H1 (cell line): ENCODE results near the gene NMT1. TPM values are rescaled to one million over a fixed set of nuclear protein-coding genes. Genes with fewer than 3 reads are reported as not detected.
A peak's percentile ranks its signal among the peaks of the same experiment; 100 is the strongest.
"Not testable (repeated sequence)": the region's sequence is repeated elsewhere in the genome, so short reads cannot be mapped to it uniquely, and the experiment has no call there.

ENCODE experiments used
- CTCF ChIA-PET: fragments of 300-600 bp; sonication (Branson Sonifier 250); formaldehyde crosslinking; loops from one replicate; lab custom pipeline; 2021; ENCODE audit not compliant: partially characterized antibody; lab: Charles Lee
- POLR2A ChIA-PET: fragments of 300-600 bp; sonication (Branson Sonifier 250); formaldehyde crosslinking; loops from one replicate; lab custom pipeline; 2021; ENCODE audit warnings: inconsistent platforms; ENCODE audit not compliant: partially characterized antibody; lab: Charles Lee
- DNase-seq, 2 experiments: peaks; one replicate each; pipeline versions ENCODE4 v3.0.0 to v3.0.0-alpha.2; 2010 to 2022; ENCODE audit warnings: low spot score in 2 of 2, low read depth in 1 of 2, mixed read lengths in 1 of 2
- FAIRE-seq: peaks from 2 replicates; lab custom pipeline; 2011; peaks lifted over from hg19 to GRCh38; lab: Jason Lieb, UNC
- H2AFZ ChIP-seq: 2 replicates; pipeline ENCODE4 v1.8.1; 2012; ENCODE audit warnings: low read length, inconsistent platforms
- H2AK5ac ChIP-seq: 2 replicates; pipeline ENCODE4 v1.6.1; 2013; ENCODE audit warnings: low read depth, low read length
- H2BK120ac ChIP-seq: replicated peaks from 2 replicates; pipeline ENCODE3; 2013; ENCODE audit warnings: low read depth, low read length, inconsistent platforms
- H2BK12ac ChIP-seq: 2 replicates; pipeline ENCODE4 v1.6.1; 2013; ENCODE audit warnings: low read depth, low read length
- H2BK15ac ChIP-seq: 2 replicates; pipeline ENCODE4 v1.6.1; 2013; ENCODE audit warnings: low read length
- H2BK20ac ChIP-seq: 2 replicates; pipeline ENCODE4 v1.6.1; 2013; ENCODE audit warnings: low read length
- H2BK5ac ChIP-seq: 2 replicates; pipeline ENCODE4 v1.6.1; 2013; ENCODE audit warnings: low read depth, low read length
- H3K14ac ChIP-seq: 2 replicates; pipeline ENCODE4 v1.6.1; 2013; ENCODE audit warnings: inconsistent platforms; ENCODE audit not compliant: insufficient read length
- H3K18ac ChIP-seq: 2 replicates; pipeline ENCODE4 v1.6.1; 2013; ENCODE audit warnings: low read length; ENCODE audit errors: extremely low read depth
- H3K23ac ChIP-seq: 2 replicates; pipeline ENCODE4 v1.6.1; 2013; ENCODE audit warnings: inconsistent platforms; ENCODE audit not compliant: insufficient read length
- H3K23me2 ChIP-seq: 2 replicates; pipeline ENCODE4 v1.6.1; 2013; ENCODE audit warnings: low read depth, low read length
- H3K27ac ChIP-seq: 2 replicates; pipeline ENCODE4 v1.6.1; 2011; ENCODE audit warnings: low read depth, low read length, inconsistent platforms
- H3K27me3 ChIP-seq, 4 experiments: replicated peaks in 1 of 4; 1 replicate in 1 of 4; 2 replicates in 3 of 4; pipeline versions ENCODE4 v1.6.1 to v1.8.1; 2011 to 2013; ENCODE audit warnings: low read length in 3 of 4, mild to moderate bottlenecking in 3 of 4, inconsistent platforms in 2 of 4, mixed read lengths in 2 of 4, moderate library complexity in 1 of 4; ENCODE audit not compliant: control insufficient read depth in 3 of 4, insufficient read depth in 3 of 4; ENCODE audit errors: extremely low read depth in 1 of 4
- H3K36me3 ChIP-seq, 4 experiments: 2 replicates each; pipeline versions ENCODE4 v1.6.1 to v1.8.1; 2011 to 2013; ENCODE audit warnings: mild to moderate bottlenecking in 4 of 4, low read length in 3 of 4, moderate library complexity in 2 of 4, control low read depth in 1 of 4, inconsistent platforms in 1 of 4; ENCODE audit not compliant: insufficient read depth in 4 of 4, control insufficient read depth in 2 of 4
- H3K4ac ChIP-seq: replicated peaks from 2 replicates; pipeline ENCODE3; 2013; ENCODE audit warnings: low read length, low read depth, mixed read lengths, inconsistent platforms; ENCODE audit not compliant: insufficient read length
- H3K4me1 ChIP-seq, 4 experiments: replicated peaks in 1 of 4; 1 replicate in 1 of 4; 2 replicates in 3 of 4; pipeline versions ENCODE4 v1.6.1 to v1.8.1; 2011 to 2013; ENCODE audit warnings: low read length in 3 of 4, inconsistent platforms in 2 of 4, mixed read lengths in 1 of 4; ENCODE audit not compliant: insufficient read depth in 4 of 4, control insufficient read depth in 3 of 4
- H3K4me2 ChIP-seq, 2 experiments: 2 replicates each; pipeline versions ENCODE4 v1.6.1 to v1.8.1; 2011 to 2013; ENCODE audit warnings: low read depth in 2 of 2, low read length in 2 of 2, control low read depth in 1 of 2, inconsistent platforms in 1 of 2, mild to moderate bottlenecking in 1 of 2; ENCODE audit not compliant: insufficient read depth in 1 of 2
- H3K4me3 ChIP-seq, 4 experiments: fragments of 200-600, 300-600 bp in 1 of 4; sonication (generic), shearing (Covaris generic), sonication (Bioruptor Twin) in 1 of 4; 2 replicates each; pipeline versions ENCODE4 v1.5.1 to v1.8.1; 2011 to 2016; ENCODE audit warnings: low read length in 4 of 4, low read depth in 3 of 4, control low read depth in 2 of 4, inconsistent platforms in 2 of 4, mild to moderate bottlenecking in 2 of 4, mixed read lengths in 1 of 4, moderate library complexity in 1 of 4; ENCODE audit not compliant: insufficient read depth in 2 of 4; ENCODE audit errors: extremely low read depth in 1 of 4
- H3K56ac ChIP-seq: replicated peaks from 2 replicates; pipeline ENCODE3; 2013; ENCODE audit warnings: low read depth, mild to moderate bottlenecking, mixed read lengths, low read length, inconsistent platforms; ENCODE audit not compliant: insufficient read length
- H3K79me1 ChIP-seq: 2 replicates; pipeline ENCODE4 v1.6.1; 2013; ENCODE audit warnings: low read depth, low read length, control low read depth
- H3K79me2 ChIP-seq, 2 experiments: 2 replicates each; pipeline versions ENCODE4 v1.6.1 to v1.8.1; 2012 to 2013; ENCODE audit warnings: low read length in 2 of 2, mild to moderate bottlenecking in 2 of 2, inconsistent platforms in 1 of 2; ENCODE audit not compliant: insufficient read depth in 2 of 2, control insufficient read depth in 1 of 2
- H3K9ac ChIP-seq, 4 experiments: replicated peaks in 1 of 4; 1 replicate in 1 of 4; 2 replicates in 3 of 4; pipeline versions ENCODE4 v1.6.1 to v1.8.1; 2011 to 2013; ENCODE audit warnings: low read depth in 3 of 4, low read length in 3 of 4, control low read depth in 2 of 4, mild to moderate bottlenecking in 2 of 4, moderate library complexity in 2 of 4, inconsistent platforms in 1 of 4; ENCODE audit errors: extremely low read depth in 1 of 4
- H3K9me3 ChIP-seq, 2 experiments: 2 replicates each; pipeline versions ENCODE4 v1.6.1 to v1.8.1; 2012 to 2013; ENCODE audit warnings: mild to moderate bottlenecking in 2 of 2, moderate library complexity in 2 of 2, control low read depth in 1 of 2, inconsistent platforms in 1 of 2, low read depth in 1 of 2, low read length in 1 of 2, mixed read lengths in 1 of 2; ENCODE audit not compliant: insufficient read depth in 2 of 2
- H4K20me1 ChIP-seq, 2 experiments: replicated peaks in 1 of 2; 2 replicates each; pipeline versions ENCODE3 to v1.8.1; 2011 to 2013; ENCODE audit warnings: inconsistent platforms in 2 of 2, low read length in 2 of 2, mild to moderate bottlenecking in 1 of 2; ENCODE audit not compliant: insufficient read depth in 2 of 2, control insufficient read depth in 1 of 2
- H4K5ac ChIP-seq: 2 replicates; pipeline ENCODE4 v1.6.1; 2013; ENCODE audit warnings: low read length, low read depth, mixed read lengths, inconsistent platforms; ENCODE audit not compliant: insufficient read length
- H4K8ac ChIP-seq: 2 replicates; pipeline ENCODE4 v1.8.0; 2013; ENCODE audit warnings: mild to moderate bottlenecking, moderate library complexity, low read length, inconsistent platforms; ENCODE audit not compliant: insufficient read depth; ENCODE audit errors: extremely low read depth
- H4K91ac ChIP-seq: replicated peaks from 2 replicates; pipeline ENCODE3; 2013; ENCODE audit warnings: low read length, mixed read lengths, inconsistent platforms; ENCODE audit not compliant: insufficient read length
- WGBS, 2 experiments: shearing (Covaris generic) in 1 of 2; methylation state at CpG; one replicate each; pipeline versions ENCODE4 v1.1.6 to v1.1.7; 2013 to 2015; ENCODE audit warnings: low lambda C conversion rate in 2 of 2, mixed read lengths in 2 of 2, inconsistent platforms in 1 of 2, low coverage in 1 of 2, missing lambda C conversion rate in 1 of 2; ENCODE audit not compliant: insufficient replicate concordance in 2 of 2, insufficient coverage in 1 of 2, insufficient read length in 1 of 2; ENCODE audit errors: extremely low coverage in 1 of 2, missing lambda C conversion rate in 1 of 2; 5-methylcytosine and 5-hydroxymethylcytosine counted together
- polyA plus RNA-seq, 7 experiments: library from polyadenylated mRNA; depleted of rRNA in 3 of 7; stranded (reverse) in 5 of 7; unstranded in 2 of 7; fragments of >200 nt in 5 of 7; fragments of 200-250 nt in 2 of 7; gene quantifications; 1 replicate in 5 of 7; 2 replicates in 1 of 7; 4 replicates in 1 of 7; pipeline versions ENCODE4 v1.2.1 to v1.2.3, GENCODE V29; 2011 to 2013; ENCODE audit warnings: missing spikeins in 2 of 7, mixed read lengths in 2 of 7
- total RNA-seq: library from RNA; stranded (reverse); fragmentation: NEBNext Ultra II Directional; extraction: Animal tissue kit (Norgen Biotek cat#: 25700); gene quantifications from 2 replicates; pipeline ENCODE4 v1.2.1, GENCODE V29; 2021

NMT1 gene
- total and polyA plus RNA-seq, 2 of the 8 experiments (the other 6 are each of a cell fraction or from before 2014, with no cell fraction given), result 42.9 to 149 TPM

GRCh38 chr17:45124797-45125122 lies 63.6 kb downstream of the NMT1 start:
- POLR2A ChIA-PET, result interaction anchor here (15.8 kb wide), 1 partner anchor 24 kb away, joined by 185 read pairs; the partner anchor contains the start of gene HEXIM1
- not testable (repeated sequence) for H3K4me2 ChIP-seq, H3K4me3 ChIP-seq, FAIRE-seq, H2BK15ac ChIP-seq, H4K91ac ChIP-seq, H2BK120ac ChIP-seq, H3K23ac ChIP-seq, H2AK5ac ChIP-seq, H3K27me3 ChIP-seq, H3K79me2 ChIP-seq, H4K5ac ChIP-seq, H3K18ac ChIP-seq, H3K23me2 ChIP-seq, DNase-seq, H3K4ac ChIP-seq, H2BK20ac ChIP-seq, H3K27ac ChIP-seq, H3K79me1 ChIP-seq, H3K9ac ChIP-seq, H4K8ac ChIP-seq, H3K14ac ChIP-seq, H4K20me1 ChIP-seq, H3K9me3 ChIP-seq, H2AFZ ChIP-seq, H3K56ac ChIP-seq, H3K36me3 ChIP-seq
- CTCF ChIA-PET, result interaction anchor here (1.1 to 3.0 kb wide), 4 partner anchors 10 to 73 kb away, joined by 3 to 17 read pairs (median 5); partner anchors contain the start of gene ACBD4
- WGBS, 2 experiments, result 99% methylated on average over 5 of the region's 5 CpGs; no CpG with 5 or more reads in 1 of the 2 experiments
- Histone ChIP-seq H2BK12ac (peak overlapping the region; percentile 27; the same call in 1 of the 2 replicates), H2BK5ac (0 out of 2 replicates have a peak overlapping the region, but pooled peaks have one; percentile 52), H3K4me1 (peaks cover 0 to 18% (median 10%) of the 10 kb centered on the region in 4 experiments; a peak in 5 of 7 replicates)
